Thyroid gland (tissue), 4 donors: ENCODE results near the gene CASD1. TPM values are rescaled to one million over a fixed set of nuclear protein-coding genes. Genes with fewer than 3 reads are reported as not detected.

Experiments used
- DNase-seq, 2 donors: peaks; one replicate each; pipeline ENCODE4 v3.0.0-alpha.2; 2019
- H3K27ac ChIP-seq, 3 donors: fragments of 200-600 bp; sonication (generic); 1 replicate in 2 of 3; 2 replicates in 1 of 3; pipeline ENCODE4 v1.5.1; 2016 to 2019; ENCODE audit warnings: mild to moderate bottlenecking in 1 of 3, moderate library complexity in 1 of 3
- H3K27me3 ChIP-seq: fragments of 200-600 bp; sonication (generic); one replicate; pipeline ENCODE4 v1.5.1; 2019
- H3K36me3 ChIP-seq, 2 donors: fragments of 200-600 bp; sonication (generic); one replicate each; pipeline ENCODE4 v1.5.1; 2016 to 2019
- H3K4me1 ChIP-seq, 2 donors: fragments of 200-600 bp; sonication (generic); one replicate each; pipeline ENCODE4 v1.5.1; 2017 to 2019
- H3K4me3 ChIP-seq, 3 donors: fragments of 200-600 bp; sonication (generic); replicated peaks in 1 of 3; 1 replicate in 2 of 3; 2 replicates in 1 of 3; pipeline ENCODE4 v1.5.1; 2016; ENCODE audit warnings: mild to moderate bottlenecking in 1 of 3
- H3K9me3 ChIP-seq: fragments of 200-600 bp; sonication (generic); one replicate; pipeline ENCODE4 v1.5.1; 2017
- POLR2A ChIP-seq, 2 donors: fragments of 450-650 bp; IDR thresholded peaks; one replicate each; pipeline ENCODE4 v1.6.1; 2017; ENCODE audit warnings: antibody characterized with exemption in 2 of 2, mild to moderate bottlenecking in 2 of 2, moderate library complexity in 1 of 2
- WGBS, 2 donors: methylation state at CpG; one replicate each; pipeline ENCODE4 v1.1.5; 2017; 5-methylcytosine and 5-hydroxymethylcytosine counted together
- intact Hi-C: fragments of 100-400 bp; cut with DNase I; formaldehyde crosslinking; loops from one replicate; pipeline ENCODE4 v1.15.1; 2023
- total RNA-seq, 4 donors: library from RNA; depleted of rRNA; stranded (reverse); fragments of >200 nt; gene quantifications; one replicate each; pipeline ENCODE4 v1.2.3, GENCODE V29; 2016
- TF ChIP-seq, protein P1 (sequence below), 6 experiments: fragments of 200-600 bp in 3 of 6; fragments of 450-650 bp in 3 of 6; sonication (generic) in 3 of 6; IDR thresholded peaks; one replicate each; pipeline ENCODE4 v1.5.1; 2016 to 2019; ENCODE audit warnings: antibody characterized with exemption in 6 of 6, mild to moderate bottlenecking in 2 of 6, inconsistent platforms in 1 of 6, moderate library complexity in 1 of 6

Gene CASD1
- total RNA-seq, 4 donors from 2014 or later = 34.4 to 52.5 (median 39.0) TPM

DNA sequence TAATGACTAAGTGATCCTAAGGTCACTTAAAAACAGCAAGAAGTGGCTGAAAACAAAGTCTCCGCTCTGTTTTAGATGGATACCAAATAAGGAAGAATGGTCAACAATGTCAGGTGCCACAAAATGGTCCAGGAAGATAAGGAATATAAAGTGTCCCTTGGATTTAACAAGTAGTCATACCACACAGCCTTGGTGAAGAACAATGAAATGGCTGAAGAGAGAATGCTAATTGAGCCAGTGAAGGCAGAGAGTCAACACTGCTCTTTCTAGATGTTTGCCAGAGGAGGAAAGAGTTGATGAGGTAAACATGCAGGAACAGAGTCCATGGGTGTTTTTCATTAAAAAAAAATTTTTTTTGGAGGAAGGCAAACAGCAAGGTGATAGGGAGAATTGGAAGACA is 2.1 kb upstream of the CASD1 start:
- TF ChIP-seq, protein P1, sequence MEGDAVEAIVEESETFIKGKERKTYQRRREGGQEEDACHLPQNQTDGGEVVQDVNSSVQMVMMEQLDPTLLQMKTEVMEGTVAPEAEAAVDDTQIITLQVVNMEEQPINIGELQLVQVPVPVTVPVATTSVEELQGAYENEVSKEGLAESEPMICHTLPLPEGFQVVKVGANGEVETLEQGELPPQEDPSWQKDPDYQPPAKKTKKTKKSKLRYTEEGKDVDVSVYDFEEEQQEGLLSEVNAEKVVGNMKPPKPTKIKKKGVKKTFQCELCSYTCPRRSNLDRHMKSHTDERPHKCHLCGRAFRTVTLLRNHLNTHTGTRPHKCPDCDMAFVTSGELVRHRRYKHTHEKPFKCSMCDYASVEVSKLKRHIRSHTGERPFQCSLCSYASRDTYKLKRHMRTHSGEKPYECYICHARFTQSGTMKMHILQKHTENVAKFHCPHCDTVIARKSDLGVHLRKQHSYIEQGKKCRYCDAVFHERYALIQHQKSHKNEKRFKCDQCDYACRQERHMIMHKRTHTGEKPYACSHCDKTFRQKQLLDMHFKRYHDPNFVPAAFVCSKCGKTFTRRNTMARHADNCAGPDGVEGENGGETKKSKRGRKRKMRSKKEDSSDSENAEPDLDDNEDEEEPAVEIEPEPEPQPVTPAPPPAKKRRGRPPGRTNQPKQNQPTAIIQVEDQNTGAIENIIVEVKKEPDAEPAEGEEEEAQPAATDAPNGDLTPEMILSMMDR (IDR thresholded peaks at IDR 0.05) = no peak
- no peak for TF ChIP-seq POLR2A (IDR thresholded peaks at IDR 0.05)
- no peak for DNase-seq
- no peaks in the 10 kb centered on the region for H3K9me3 ChIP-seq
- no peaks in the 10 kb centered on the region for H3K27me3 ChIP-seq
- peaks cover 16 to 22% of the 10 kb centered on the region in 2 donors for H3K4me1 ChIP-seq
- no peak overlapping the region for H3K27ac ChIP-seq
- no peaks in the 10 kb centered on the region for H3K36me3 ChIP-seq
- 95 to 97% methylated on average over 1 of the region's 1 CpG for WGBS, 2 donors
- intact Hi-C loops = no loop called here
- no peak overlapping the region for H3K4me3 ChIP-seq

DNA sequence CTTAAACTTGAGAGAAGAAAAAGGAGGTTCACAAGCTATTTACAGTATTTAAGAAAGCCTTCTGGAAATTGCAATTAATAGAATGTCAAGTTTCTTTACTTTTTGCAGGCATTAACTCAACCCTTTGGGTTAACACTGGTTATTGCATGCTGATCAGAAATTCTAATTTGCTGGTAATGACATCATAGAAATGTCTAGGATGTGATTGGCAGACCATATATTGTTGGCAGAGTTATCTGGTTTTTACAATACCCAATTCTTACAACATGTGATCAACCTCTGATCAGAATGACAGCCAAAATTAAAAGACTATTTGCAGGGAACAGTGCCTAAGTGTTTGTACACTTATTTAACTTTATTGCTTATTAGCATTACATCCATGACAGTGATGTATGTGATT is 1.6 kb upstream of the CASD1 start:
- Histone ChIP-seq H3K4me3 (no peak overlapping the region), H3K27ac (no peak overlapping the region), H3K9me3 (no peaks in the 10 kb centered on the region), H3K27me3 (no peaks in the 10 kb centered on the region), H3K4me1 (peaks cover 16 to 22% of the 10 kb centered on the region in 2 donors), H3K36me3 (no peaks in the 10 kb centered on the region)
- no peak for DNase-seq
- intact Hi-C loops = no loop called here
- no peak for TF ChIP-seq POLR2A (IDR thresholded peaks at IDR 0.05)
- TF ChIP-seq, protein P1 (IDR thresholded peaks at IDR 0.05) = no peak

DNA sequence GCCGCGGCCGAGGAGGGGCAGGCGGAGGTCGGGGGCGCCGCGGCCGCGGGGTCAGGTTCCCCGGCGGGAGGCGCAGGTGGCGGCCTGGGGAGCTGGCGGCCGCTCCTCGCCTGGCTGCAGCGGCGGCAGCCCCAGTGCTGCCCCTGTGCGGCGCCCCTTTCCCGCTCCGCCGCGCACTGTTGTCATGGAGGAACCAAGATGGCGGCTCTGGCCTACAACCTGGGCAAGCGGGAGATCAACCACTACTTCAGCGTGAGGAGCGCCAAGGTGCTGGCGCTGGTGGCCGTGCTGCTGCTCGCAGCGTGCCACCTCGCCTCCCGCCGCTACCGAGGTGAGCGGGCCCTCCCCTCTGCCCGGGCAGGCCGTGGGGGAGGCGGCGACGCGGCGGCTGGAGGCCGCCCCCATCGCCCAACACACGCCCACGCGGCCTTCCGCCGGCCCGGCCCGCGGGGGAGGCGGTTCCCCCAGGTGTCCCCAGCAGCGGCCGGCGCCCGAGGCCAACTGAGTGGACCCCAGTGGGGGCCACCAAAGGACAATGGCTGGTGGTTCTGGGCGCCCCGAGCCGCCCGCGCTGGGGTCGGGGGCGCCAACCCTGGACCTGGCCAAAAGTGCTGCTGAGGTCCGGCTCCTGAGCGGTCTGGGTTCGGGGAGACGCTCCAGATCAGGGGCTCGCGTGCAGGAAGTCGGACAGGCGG is 425 bp downstream of the CASD1 start:
- no peaks in the 10 kb centered on the region for H3K27me3 ChIP-seq
- TF ChIP-seq, protein P1 (IDR thresholded peaks at IDR 0.05) = peak in 2 of 6 experiments; percentile 25 to 31
- TF ChIP-seq POLR2A (IDR thresholded peaks at IDR 0.05) = peak; percentile 45 to 87
- peak; percentile 75 to 76 for DNase-seq
- H3K27ac ChIP-seq = peak overlapping the region; percentile 95 to 98 (median 97)
- no peaks in the 10 kb centered on the region for H3K36me3 ChIP-seq
- peak overlapping the region; percentile 54 to 97 (median 89) for H3K4me3 ChIP-seq
- peaks cover 22 to 26% of the 10 kb centered on the region in 2 donors for H3K4me1 ChIP-seq
- H3K9me3 ChIP-seq = no peaks in the 10 kb centered on the region
- intact Hi-C loops = no loop called here
- 0 to 2% methylated on average over 9 of the region's 75 CpGs for whole genome bisulfite sequencing, 2 donors

DNA sequence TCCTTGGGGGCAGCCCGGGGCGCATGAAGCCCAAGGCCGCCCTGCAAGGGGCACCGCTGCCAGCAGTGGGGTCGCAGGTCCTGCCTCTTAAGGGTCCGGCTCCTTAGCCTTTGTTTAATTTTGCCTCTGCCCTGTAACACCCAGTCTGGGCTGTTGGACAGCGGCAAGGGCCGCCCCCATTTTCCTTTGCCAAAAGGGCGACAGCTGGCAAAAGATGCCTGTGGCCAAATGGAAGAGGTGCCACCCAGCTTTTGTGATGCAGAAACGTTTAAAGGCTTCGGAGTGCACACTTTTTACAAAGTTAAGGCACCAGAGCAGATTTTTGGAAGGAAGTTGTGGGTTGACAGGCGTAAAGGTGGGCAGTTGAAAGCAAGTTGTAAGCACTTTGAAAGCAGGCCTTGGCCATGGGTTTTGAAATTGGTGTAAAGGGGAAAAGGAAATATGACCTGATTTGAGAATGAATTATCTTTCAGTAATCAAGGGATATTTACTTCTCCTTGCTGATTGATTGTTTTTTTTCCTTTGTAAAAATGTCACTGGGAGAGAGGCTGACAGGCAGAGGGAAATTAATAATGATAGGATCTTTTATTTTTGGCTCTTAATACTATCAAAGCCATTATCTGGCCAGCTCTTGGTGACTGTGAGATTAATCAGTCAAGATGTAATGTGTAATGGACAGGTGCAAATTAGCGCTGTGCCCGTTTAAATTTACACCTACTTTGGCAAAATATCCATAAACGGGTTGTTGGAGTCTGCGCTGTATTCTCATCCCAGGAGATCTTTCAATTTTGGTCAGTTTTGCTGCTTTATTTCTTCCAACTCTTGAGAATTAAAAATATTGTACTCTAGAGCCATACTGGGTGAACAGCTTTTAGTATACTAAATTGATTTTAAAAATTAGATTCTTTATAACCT is 1.2 kb downstream of the CASD1 start:
- H3K27me3 ChIP-seq = no peaks in the 10 kb centered on the region
- intact Hi-C loops = no loop called here
- H3K27ac ChIP-seq = peak overlapping the region; percentile 95 to 98 (median 97)
- 24 to 25% methylated on average over 15 to 16 of the region's 16 CpGs for WGBS, 2 donors
- peaks cover 22 to 30% of the 10 kb centered on the region in 2 donors for H3K4me1 ChIP-seq
- TF ChIP-seq, protein P1 (IDR thresholded peaks at IDR 0.05) = no peak
- no peak for TF ChIP-seq POLR2A (IDR thresholded peaks at IDR 0.05)
- peak in 1 of 2 donors; percentile 47 for DNase-seq
- peak overlapping the region; percentile 54 to 97 (median 89) for H3K4me3 ChIP-seq
- no peaks in the 10 kb centered on the region for H3K36me3 ChIP-seq
- no peaks in the 10 kb centered on the region for H3K9me3 ChIP-seq

DNA sequence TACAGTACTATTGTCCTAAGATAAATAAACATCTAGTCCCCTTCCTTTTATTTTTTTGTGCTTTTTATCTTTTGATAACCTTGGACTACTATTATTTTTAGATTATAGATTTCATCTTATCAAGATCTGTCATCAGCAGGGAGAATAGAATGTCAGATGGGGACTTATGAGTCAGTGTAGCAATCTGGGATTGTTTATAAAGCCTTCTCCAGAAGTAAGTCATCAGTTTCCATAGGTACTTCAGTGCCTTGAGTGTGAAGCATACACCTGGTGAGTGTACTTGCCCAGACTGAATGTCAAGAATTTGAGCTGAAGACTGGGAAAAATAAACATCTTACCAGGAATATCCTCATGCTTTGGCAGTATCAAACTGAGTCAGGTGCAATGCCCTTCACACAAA is 2.1 kb downstream of the CASD1 start:
- peaks cover 22 to 30% of the 10 kb centered on the region in 2 donors for H3K4me1 ChIP-seq
- intact Hi-C loops = no loop called here
- TF ChIP-seq POLR2A (IDR thresholded peaks at IDR 0.05) = no peak
- TF ChIP-seq, protein P1 (IDR thresholded peaks at IDR 0.05) = no peak

More for the DNA sequence above, 2.1 kb downstream of the CASD1 start:
- no peaks in the 10 kb centered on the region for H3K27me3 ChIP-seq
- DNase-seq = no peak
- no peak overlapping the region for H3K4me3 ChIP-seq
- no peaks in the 10 kb centered on the region for H3K9me3 ChIP-seq
- H3K27ac ChIP-seq = no peak overlapping the region
- no peaks in the 10 kb centered on the region for H3K36me3 ChIP-seq
